ENCODE results near the gene TLR5.
A peak's percentile ranks its signal among the peaks of the same experiment; 100 is the strongest.

The TLR5 gene

DNA sequence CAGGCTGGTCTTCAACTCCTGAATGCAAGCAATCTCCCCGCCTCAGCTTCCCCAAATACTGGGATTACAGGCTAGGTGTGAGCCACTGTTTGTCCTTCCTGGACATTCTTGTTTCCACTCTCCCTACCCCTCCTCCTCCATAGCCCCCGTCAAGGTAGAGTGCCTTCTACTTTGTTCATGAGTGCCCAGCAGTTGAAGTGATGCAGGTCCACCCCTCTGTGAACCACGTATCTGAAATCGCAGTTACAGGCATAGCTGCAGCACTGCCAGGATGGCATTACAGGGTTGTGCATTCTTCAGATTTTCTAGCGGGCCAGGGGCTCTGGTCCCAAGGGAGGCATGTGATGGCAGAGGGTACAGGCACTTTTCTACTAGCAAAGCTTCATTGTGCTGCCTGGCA lies 7.4 kb upstream of the TLR5 start:
- no peak for DNase-seq (ENCODE audit: low read depth in 2 of 2)

DNA sequence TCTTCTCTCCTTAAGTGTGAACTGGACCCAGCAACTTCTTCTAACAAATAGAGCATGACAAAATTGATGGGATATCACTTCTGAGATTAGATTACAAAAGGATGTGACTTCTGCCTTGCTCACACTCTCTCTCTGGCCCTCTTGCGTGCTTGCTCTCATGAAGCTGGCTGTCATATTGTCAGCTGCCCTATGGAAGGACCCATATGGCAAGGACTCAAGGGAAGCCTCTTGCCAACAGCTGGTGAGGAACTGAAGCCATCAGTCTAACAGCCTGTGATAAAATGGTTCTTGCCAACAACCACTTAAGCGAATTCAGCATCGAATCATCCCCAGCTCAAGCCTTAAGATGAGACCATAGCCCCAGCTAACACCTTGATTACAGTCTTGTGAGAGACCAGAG lies 4.8 kb upstream of the TLR5 start:
- DNase-seq (ENCODE audit: low read depth in 2 of 2), result no peak

DNA sequence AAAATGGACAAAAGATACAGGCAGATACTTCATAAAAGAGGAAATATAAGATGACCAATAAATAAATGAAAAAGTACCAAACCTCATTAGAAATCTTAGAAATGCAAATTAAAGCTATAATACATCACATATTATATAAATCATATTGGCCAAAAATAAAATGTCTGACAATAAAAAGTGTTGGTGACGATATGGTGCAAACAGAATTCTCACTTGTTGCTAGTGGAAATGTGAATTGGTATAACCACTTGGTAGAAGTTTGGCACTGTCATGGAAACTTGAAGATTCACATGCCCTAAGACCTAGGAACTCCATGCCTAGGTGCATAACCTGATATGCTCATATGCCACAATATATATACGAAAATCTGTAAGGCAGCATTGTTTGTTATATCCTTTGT lies 4.4 kb upstream of the TLR5 start:
- no peak for DNase-seq (ENCODE audit: low read depth in 2 of 2)

DNA sequence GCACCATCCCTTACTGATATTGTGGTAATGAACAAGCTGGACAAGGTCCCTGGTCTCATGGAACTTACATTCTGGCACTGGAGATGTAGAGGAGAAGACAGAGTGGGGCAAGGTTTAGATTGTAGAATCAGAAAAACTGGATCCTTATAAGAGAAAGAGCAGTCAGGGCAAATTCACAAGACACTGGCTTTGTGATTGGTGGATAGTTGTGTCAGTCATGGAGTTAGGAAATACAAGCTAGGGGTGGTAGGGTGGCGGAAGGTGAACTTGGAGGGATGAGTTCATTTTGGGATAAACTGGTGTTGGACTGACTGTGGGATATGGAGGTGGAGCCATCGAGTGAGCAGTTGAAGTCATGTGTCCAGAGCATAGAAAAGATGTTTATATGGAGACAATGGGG lies 3.7 kb upstream of the TLR5 start:
- no peak for DNase-seq (ENCODE audit: low read depth in 2 of 2)

DNA sequence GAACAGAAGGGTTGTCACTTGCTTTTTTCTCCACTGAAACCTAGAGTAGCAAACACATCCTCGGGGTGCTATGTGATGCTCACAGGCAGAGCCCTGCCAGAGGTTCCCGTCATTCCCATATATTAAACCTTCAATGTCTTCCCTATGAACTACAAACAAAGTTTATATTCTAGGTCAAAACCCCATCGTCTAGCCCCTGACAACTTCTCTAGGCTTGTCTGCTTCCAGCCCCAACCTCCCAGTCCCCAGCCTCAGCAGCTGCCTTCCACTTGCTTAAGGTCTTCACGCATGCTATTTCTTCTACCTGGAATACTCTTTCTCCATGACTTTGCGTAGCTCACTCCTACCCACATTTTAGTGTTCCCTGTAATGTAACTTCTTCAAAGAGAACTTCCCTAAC lies 1.9 kb upstream of the TLR5 start:
- DNase-seq (ENCODE audit: low read depth in 2 of 2), result no peak

DNA sequence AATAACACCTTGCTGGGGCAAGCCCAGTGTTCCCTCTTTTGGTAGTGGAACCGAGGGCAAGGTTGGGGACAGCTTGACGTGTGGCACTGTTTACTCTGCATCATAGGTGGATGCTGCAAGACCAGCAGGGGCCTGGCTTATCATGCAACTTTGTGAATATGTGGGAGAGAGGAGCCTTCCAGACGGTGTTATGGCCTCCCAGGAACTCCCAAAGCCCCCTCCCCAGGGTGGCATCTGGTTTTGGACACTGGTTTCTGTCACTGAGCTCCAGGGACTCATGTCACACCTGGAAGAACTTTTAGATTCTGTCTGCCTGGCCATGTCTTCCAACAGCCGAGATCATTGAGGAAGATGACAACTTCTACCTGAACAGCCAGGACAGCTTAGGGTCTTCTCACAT lies 1.4 kb upstream of the TLR5 start:
- DNase-seq (ENCODE audit: low read depth in 2 of 2), result no peak

DNA sequence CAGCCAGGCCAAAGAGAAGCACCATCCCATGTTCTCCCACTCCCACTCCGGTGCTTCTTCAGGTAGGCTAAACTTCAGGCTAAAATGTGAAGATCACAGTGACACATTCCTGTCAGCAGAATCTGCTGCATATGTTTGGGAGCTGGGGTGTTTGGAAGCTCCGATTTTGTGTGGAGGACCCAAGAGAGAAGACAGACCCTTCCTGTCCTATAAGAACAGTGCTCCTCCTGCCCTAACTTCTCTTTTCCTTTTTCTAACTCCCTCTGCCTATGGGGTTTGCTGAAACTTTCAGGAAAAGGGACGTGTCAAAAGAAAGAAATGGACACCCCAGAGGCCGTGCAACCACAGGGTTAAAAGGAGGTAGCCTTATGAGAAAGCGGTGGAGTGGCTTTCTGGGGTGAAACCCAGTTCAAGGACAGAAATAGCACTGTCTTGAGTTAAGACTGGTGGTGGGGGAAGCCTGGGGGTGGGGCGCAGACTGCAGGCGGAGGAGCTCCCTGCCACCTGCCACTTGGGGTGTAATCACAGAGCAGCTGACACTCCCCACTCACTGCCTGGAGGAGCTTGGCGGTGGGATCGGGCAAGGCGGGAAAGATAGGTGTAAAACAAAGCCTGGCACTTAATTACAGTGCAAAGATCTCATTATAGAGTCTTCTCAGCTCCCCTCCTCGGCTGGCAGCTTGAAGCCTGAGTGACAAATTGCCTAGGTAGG lies 645 bp upstream of the TLR5 start:
- no peak for DNase-seq (ENCODE audit: low read depth in 2 of 2)

DNA sequence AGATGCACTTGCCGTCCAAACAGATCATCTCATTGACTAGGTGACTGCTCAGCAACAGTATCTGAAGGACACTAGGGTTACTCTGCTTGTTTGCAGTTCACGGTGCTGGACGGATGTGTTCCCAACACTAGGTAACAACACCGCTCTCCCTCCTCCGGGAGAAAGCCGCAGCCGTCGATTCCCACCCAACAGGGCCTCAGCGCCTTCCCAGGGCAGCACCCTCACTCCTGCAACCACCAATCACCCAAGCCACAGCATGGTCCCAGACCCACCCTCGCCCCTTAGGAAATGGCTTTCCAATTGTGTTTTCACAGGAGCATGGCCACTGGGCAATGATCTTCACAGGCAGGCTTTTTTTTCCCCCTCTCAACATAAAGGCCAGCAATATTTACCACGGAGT lies 779 bp downstream of the TLR5 start:
- no peak for DNase-seq (ENCODE audit: low read depth in 2 of 2)

DNA sequence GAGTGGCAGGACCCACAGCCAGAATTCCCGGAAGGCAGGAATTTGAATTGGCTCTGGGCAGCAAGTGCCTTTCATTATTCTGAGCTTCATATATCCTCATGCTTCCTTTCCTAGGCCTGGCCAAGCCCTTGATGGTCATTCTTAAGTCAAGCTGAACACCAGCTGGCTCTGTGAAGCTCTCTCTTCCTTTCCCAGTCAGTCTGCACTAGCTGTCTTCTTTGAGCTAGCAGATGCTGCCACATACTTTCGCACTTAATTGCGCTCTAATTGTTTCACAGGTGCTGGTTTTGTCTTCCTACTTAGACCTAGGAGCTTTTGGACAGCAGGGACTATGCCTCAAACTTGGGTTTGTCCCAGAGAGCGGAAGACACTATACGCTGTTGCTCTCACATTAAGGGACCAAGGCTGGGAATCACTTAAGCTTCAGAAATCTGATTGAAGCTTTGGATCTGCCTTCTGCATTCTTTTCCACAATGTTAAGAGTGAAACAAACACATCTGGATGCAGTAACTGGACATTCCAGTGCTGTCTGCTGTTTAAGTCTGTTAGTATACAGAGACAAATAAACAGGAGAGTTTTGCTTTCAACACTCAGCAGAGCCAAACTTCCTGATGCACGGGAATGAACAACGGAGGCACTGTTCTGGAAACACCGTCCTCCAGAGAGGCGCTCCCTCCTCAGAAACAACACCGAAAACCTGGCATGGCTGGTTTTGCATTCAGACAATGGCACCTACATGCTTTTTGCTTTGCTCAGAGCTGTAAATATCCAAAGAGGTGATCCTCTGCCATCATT lies 2.2 kb downstream of the TLR5 start:
- no peak for DNase-seq (ENCODE audit: low read depth in 2 of 2)

DNA sequence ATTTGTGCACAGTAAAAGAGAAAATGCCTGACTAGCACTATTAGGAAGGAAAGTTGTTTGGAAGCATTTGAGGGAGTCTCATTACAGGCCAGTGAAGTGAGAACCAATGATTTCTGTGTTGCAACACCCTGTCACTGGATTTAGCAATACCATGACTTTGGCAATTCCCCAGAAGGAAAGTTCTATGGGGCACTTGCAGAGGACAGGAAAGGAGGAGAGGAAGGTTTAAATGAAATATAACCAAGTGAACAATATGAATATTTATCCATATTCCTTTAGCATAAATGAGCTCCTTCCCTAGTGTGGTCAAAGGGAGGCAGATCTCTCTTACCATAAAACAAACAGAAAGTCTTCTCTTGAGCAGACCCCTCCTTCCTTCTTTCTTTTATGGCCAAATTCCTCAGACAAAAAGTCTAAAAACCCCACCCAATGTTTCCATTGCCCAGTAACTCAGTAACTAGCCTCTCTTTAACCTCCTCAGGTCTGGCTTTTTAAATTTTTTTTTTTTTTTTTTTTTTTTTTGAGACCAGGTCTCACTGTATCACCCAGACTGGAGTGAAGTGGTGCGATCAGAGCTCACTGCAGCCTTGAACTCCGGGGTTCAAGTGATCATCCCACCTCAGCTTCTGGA lies 5.5 kb downstream of the TLR5 start:
- no peak for DNase-seq (ENCODE audit: low read depth in 2 of 2)

DNA sequence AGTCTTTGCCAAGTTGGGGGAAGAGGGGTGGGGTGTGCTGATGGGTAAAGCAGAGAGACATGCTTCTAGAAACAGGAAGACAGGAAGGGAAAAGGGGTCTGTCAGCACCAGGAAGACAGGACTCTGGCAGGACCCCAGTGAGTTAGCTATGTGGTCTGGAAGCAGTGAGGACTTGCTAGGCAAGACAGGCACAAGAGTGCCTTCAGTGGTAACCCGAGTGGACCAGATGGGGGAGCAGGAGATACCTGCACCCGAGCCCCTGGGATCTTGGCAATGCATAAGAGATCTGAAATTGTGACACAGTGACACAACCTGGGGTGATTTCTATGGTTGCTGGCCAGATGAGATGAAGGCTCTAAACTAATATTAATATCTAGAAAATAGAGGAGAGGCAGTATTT lies 7.0 kb downstream of the TLR5 start:
- no peak for DNase-seq (ENCODE audit: low read depth in 2 of 2)

DNA sequence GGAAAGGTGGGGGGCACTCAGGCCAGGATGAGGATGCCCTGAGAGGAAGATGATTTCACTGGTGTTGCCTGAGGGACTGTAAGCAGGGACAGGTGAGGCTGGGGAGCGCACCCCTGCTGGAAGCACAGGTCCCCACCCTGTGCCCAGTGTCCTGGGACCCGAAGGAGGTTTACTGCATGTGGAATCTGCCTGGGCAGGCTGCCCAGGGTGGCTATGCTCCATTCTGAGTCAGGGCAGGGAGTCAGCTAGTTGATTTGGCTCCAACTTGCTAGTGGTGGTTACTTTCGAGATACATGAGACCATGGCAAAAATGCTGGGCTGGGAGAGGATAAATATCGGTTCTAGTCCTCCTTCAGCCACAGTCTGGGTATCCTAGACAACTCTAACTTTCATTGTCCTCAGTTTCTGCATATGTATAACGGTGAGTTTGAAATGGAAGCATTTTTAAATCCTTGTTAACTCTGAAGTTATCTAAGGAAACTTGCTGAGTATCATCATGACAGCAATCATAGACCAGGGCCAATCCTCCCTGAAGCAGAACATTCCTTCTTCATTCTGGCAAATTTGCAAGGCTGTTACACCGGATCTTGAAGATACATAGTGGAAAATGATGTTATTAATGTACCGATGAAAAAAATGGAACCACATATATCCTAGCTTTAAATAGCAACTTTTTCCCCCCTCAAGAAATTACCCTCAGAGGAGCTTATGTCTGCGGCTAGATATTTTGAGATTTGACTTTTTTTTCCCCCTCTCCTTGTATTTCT lies 7.7 kb downstream of the TLR5 start:
- DNase-seq (ENCODE audit: low read depth in 2 of 2), result no peak

DNA sequence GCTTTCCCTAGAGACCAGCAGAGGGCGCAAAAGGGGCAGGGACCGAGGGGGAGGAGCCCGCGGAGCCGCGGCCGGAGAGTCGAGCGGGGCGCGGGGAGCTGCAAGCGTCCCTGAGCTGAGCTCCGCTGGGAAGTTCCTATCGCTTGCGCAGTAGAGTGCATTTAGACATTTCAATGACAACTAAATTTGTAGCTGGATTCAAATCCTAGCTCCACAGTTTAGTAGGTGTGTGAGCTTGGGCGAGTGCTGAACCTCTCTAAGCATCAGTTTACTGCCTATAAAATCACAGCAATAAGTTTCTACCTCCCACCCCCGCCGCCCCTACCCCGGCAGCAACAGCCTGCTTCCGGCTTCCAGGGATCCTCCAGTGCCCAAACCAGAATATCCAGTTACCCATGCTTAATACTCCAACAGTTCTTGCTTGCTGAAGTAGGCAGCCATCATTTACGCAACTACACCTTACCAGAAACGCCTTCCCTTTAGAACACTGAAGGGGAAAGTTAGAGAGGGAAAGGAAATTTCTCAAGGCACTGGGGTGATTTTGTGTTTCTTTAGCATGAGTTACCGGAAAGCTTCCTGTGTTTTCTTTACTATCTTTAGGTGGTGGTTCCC lies 9.1 kb downstream of the TLR5 start:
- DNase-seq (ENCODE audit: low read depth in 2 of 2), result peak; percentile 64 to 73

DNA sequence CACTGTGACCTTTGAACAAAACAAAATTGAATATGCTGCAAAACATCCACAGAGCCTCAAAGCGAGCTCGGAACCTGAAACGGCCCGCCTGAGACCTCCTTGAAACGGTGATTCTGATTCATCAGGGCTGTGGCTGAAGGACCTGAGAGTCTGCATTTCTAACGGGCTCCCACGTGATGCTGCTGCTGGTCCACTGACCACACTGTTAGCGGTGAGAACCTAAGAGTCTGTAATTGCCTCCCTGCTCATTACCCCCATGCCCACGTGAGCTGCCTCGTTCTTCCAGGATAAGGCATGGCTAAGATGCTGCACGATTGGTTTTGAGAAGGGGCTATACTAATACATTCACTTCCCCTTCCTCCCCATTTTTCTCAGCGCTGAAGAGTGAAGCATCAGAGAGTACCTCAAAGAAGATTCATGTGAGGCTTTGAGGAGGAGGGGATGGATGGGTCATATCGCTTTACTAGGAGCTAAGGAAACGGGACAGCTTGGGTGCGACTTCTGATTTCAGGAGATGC lies 9.7 kb downstream of the TLR5 start:
- DNase-seq (ENCODE audit: low read depth in 2 of 2), result no peak

DNA sequence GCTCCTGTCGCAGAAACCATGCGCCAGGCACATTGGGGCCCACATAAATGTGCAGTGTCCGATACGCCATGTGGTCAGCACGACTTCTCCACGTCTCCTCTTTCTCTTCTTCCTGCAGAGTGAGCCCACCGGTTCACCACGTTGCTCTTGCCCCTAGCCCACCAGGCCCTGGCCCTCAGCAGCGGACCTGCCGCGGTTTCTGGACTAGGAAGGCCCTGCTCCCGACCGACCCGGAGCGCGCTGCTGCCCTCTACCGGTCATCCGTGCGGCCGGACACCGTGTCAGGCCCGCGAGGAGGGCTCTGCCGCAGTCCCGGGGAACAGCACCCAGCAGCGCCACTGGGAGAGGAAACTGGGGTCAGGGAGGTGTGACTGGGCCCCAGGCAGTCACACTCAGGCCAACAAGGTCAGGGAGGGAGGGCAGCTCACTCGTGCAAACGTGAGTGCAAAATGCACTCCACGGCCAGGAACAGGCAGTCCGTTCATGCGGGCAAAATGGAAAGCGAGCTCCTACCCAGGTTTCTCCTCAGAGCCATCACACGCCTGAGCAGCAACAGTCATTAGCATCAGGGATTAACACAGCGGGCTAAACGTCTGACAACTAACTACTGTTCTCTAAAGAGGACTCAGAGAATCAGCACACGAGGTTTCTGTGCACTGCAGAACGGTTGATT lies 13.7 kb downstream of the TLR5 start:
- DNase-seq (ENCODE audit: low read depth in 2 of 2), result peak; percentile 30 to 59

DNA sequence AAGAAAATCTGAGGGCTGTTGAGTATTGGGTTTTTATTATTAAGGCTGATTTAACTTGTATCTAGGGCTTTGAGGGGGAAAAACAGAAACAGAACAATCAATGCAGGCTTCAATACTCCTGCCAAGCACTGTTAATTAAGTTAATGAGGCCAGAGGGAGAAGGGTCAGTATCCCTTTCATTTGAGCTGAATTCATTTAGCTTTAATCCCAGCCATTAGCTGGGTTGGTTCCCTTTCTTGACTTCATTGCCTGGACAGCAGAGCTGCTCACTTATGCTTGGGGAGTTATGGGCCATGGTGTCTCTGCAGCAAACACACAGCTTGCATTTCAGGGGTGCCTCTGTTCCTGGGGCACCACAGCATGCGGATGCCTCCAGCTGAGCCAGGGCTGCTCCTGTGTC lies 16.3 kb downstream of the TLR5 start:
- no peak for DNase-seq (ENCODE audit: low read depth in 2 of 2)

DNA sequence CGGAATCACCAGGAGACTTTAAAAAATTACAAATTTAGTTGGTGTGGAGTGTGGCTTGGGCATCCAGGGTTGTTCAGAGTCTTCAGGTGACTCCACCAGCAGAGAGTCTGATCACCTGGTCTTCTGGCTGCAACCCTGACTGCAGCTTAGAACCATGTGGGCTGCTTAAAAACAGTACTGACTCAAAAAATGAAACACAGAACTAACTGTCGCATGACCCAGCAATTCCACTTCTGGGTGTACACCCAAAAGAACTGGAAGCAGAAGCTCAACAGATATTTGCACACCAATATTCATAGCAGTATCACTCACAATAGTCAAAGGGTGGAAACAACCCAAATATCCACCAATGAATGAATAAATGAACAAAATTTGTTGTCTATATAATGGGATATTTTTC lies 17.3 kb downstream of the TLR5 start:
- no peak for DNase-seq (ENCODE audit: low read depth in 2 of 2)

DNA sequence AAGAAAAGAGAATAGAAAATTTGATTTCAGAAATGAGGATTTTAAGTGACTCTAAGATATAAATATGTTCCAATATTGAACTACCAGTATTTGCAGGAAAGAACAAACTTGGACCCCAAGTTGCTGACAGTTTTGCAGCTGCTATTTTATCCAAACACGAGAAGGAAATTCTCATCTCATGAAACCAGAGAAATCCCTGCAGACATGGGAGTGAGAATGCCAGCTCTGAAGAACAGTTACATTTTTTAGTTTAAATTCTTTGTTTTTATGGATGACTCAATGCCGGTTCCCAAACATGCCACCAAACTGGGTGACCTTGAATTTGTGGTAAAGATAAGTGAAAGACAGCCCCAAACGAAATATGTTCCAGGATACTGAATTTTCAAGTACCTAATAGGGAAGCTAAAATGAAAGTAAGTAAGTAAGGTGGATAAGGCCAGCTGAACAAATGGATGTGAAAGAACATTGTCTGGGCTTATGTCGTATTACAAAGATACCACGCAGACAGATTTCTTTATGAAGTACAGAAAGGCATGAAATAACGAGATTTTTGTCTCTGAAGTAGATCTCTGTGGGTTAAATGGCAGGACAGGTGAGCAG lies 19.9 kb downstream of the TLR5 start:
- DNase-seq (ENCODE audit: low read depth in 2 of 2), result no peak

DNA sequence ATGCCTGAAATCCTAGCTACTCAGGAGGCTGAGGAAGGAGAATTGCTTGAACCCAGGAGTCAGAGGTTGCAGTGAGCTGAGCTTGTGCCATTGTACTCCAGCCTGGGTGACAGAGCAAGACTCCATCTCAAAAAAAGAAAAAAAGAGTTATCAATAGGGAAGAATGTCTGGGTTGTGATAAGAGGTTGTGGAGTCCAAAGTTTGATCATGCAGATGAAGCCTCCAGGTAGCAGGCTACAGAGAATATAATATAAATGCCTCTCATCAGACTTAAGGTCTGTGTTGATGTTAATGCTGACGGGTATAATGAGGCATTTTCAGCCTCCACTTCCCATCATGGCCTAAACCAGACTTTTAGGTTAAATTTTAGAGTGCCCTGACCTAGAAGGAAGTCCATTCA lies 24.6 kb downstream of the TLR5 start:
- no peak for DNase-seq (ENCODE audit: low read depth in 2 of 2)

DNA sequence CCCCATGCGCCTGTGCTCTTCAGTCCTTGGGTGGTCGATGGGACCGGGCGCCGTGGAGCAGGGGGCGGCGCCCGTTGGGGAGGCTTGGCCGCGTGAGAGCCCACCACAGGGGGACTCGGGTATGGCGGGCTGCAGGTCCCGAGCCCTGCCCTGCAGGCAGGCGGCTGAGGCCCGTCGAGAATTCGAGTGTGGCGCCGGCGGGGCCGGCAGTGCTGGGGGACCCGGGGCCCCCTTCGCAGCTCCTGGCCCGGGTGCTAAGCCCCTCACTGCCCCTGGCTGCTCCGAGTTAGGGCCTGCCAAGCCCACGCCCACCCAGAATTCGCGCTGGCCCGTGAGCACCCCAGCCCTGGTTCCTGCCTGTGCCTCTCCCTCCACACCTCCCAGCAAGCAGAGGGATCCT lies 26.1 kb downstream of the TLR5 start:
- DNase-seq (ENCODE audit: low read depth in 2 of 2), result no peak

DNA sequence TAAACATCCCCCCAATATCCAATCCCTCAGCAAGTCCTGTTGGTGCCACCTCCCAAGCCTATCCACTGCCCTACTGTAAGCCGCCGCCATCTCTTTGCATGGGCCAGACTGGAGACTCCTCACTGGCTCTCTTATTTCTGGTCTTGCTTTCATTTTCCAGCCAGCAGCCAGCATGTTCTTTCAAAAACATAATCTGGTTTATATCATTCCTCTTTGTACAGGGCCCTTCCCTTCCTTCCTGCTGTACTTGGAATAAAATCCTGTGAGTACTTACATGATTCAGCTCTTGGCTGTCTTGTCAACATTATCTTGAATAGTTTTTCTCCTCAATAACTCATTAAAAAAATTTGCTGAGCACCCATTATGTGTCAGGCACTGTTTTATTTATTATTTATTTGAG lies 28.2 kb downstream of the TLR5 start:
- no peak for DNase-seq (ENCODE audit: low read depth in 2 of 2)

Data from stimulated activated CD4-positive, alpha-beta T cell treated with anti-CD3 and anti-CD28 coated beads, Interleukin-15, amount 100 ng/mL, for 48 hours (primary cell).